GM18511 (cell line): ENCODE measurements around the gene HEBP2.

Experiments
- ATAC-seq: cut with Tn5 transposase; IDR thresholded peaks from one replicate; pipeline ENCODE4 v1.9.1; 2021; ENCODE audit warnings: mild to moderate bottlenecking, moderate library complexity; ENCODE audit not compliant: unreplicated experiment

The HEBP2 gene

GRCh38 chr6:138397128-138398122, 6.6 kb upstream of the HEBP2 start:
- no peak for ATAC-seq

GRCh38 chr6:138400326-138400725, 3.7 kb upstream of the HEBP2 start:
- ATAC-seq = no peak

GRCh38 chr6:138401960-138402837, 1.8 kb upstream of the HEBP2 start:
- no peak for ATAC-seq

GRCh38 chr6:138402838-138403187, 1.2 kb upstream of the HEBP2 start:
- ATAC-seq = no peak

GRCh38 chr6:138403324-138403800, 661 bp upstream of the HEBP2 start:
- peak; percentile 17 for ATAC-seq

GRCh38 chr6:138404666-138405337, 779 bp downstream of the HEBP2 start:
- peak; percentile 1 for ATAC-seq

GRCh38 chr6:138405816-138406413, 1.9 kb downstream of the HEBP2 start:
- ATAC-seq = no peak

- ATAC-seq = no peak
Observed at GRCh38 chr6:138406443-138406842, 2.4 kb downstream of the HEBP2 start.

GRCh38 chr6:138410048-138410735, 6.2 kb downstream of the HEBP2 start:
- no peak for ATAC-seq

GRCh38 chr6:138410972-138411880, 7.2 kb downstream of the HEBP2 start:
- ATAC-seq = peak; percentile 84

- ATAC-seq = no peak
Observed at GRCh38 chr6:138415125-138415524, 11.1 kb downstream of the HEBP2 start.

- no peak for ATAC-seq
Observed at GRCh38 chr6:138416206-138416605, 12.2 kb downstream of the HEBP2 start.

GRCh38 chr6:138417493-138418117, 13.6 kb downstream of the HEBP2 start:
- ATAC-seq = no peak

GRCh38 chr6:138418118-138418742, 14.2 kb downstream of the HEBP2 start:
- ATAC-seq = no peak

GRCh38 chr6:138419766-138420165, 15.7 kb downstream of the HEBP2 start:
- no peak for ATAC-seq

GRCh38 chr6:138420356-138420755, 16.3 kb downstream of the HEBP2 start:
- no peak for ATAC-seq

- no peak for ATAC-seq
Observed at GRCh38 chr6:138421089-138421488, 17.1 kb downstream of the HEBP2 start.

GRCh38 chr6:138421608-138422007, 17.6 kb downstream of the HEBP2 start:
- no peak for ATAC-seq
